Neural progenitor cell (in vitro differentiated cells): ENCODE results near the gene LMBR1.

Experiments
- CTCF ChIP-seq: fragments of 200-600 bp; sonication (generic); IDR thresholded peaks from 2 replicates; pipeline ENCODE4 v1.5.1; 2017; ENCODE audit warnings: antibody characterized with exemption, mild to moderate bottlenecking
- EZH2 ChIP-seq: fragments of 200-600 bp; sonication (generic); IDR thresholded peaks from 2 replicates; pipeline ENCODE4 v1.6.1; 2017; ENCODE audit warnings: antibody characterized with exemption, mild to moderate bottlenecking, moderate library complexity
- EZH2phosphoT487 ChIP-seq: fragments of 200-600 bp; sonication (generic); IDR thresholded peaks from 2 replicates; pipeline ENCODE4 v1.6.1; 2017; ENCODE audit warnings: antibody characterized with exemption

DNA sequence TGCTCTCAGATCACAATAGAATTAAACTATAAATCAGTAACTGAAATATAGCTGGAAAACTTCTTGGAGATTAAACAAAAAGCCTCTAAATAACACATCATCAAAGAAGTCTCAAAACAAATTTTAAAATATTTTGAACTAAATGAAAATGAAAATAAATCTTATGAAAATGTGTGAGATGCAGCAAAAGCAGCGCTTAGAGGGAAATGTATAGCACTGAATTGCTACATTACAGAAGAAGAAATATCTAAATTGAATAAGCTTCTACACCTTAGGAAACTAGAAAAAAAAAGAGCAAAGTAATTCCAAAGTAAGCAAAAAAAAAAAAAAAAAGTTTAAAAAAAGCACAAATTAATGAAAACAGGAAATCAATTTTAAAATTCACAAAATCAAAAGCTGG lies 35.2 kb downstream of the LMBR1 start:
- no peak for TF ChIP-seq CTCF
- no peak for TF ChIP-seq EZH2phosphoT487
- no peak for TF ChIP-seq EZH2
